HEK293 (cell line): ENCODE results near the gene CD84.

Source experiments
- CTCF ChIA-PET: fragments of 350-600 bp; formaldehyde crosslinking; extraction: SDS; loops from one replicate; lab custom pipeline; 2021; ENCODE audit warnings: antibody characterized with exemption; lab: Yijun Ruan, JAX
- POLR2A ChIA-PET: fragments of 300-600 bp; formaldehyde crosslinking; extraction: SDS; loops from one replicate; lab custom pipeline; 2020; ENCODE audit warnings: antibody characterized with exemption, inconsistent platforms; lab: Yijun Ruan, JAX
- H3K27ac ChIP-seq: fragments of 200-500 bp; sonication (Bioruptor generic); 2 replicates; pipeline ENCODE4 v1.5.1; 2014; ENCODE audit warnings: low read depth, low read length, control low read depth, inconsistent platforms; ENCODE audit errors: extremely low read depth
- H3K36me3 ChIP-seq, 2 experiments: fragments of 200-500 bp in 1 of 2; sonication (Bioruptor generic) in 1 of 2; 1 replicate in 1 of 2; 2 replicates in 1 of 2; pipeline ENCODE4 v1.5.1; 2014 to 2017; ENCODE audit warnings: inconsistent platforms in 2 of 2, low read length in 2 of 2; ENCODE audit not compliant: control insufficient read depth in 2 of 2, insufficient read depth in 1 of 2
- H3K4me1 ChIP-seq: fragments of 200-500 bp; sonication (Bioruptor generic); 2 replicates; pipeline ENCODE4 v1.5.1; 2014; ENCODE audit warnings: mild to moderate bottlenecking, low read length, inconsistent platforms; ENCODE audit not compliant: control insufficient read depth, insufficient read depth
- H3K4me3 ChIP-seq: 2 replicates; pipeline ENCODE4 v1.5.1; 2011; ENCODE audit warnings: low read depth, mild to moderate bottlenecking, control low read depth, low read length, moderate library complexity
- H3K9me3 ChIP-seq: fragments of 200-500 bp; sonication (Bioruptor generic); 2 replicates; pipeline ENCODE4 v1.5.1; 2014; ENCODE audit warnings: low read depth, low read length, inconsistent platforms; ENCODE audit not compliant: control insufficient read depth, insufficient read depth
- ATF2 ChIP-seq: fragments of 450-650 bp; formaldehyde crosslinking; IDR thresholded peaks from 2 replicates; pipeline ENCODE4 v1.5.1; 2016; ENCODE audit warnings: missing biosample characterization, missing genetic modification characterization, low read depth
- BCL6B ChIP-seq: fragments of 450-650 bp; formaldehyde crosslinking; IDR thresholded peaks from 2 replicates; pipeline ENCODE4 v1.5.1; 2017; ENCODE audit warnings: missing biosample characterization, missing genetic modification characterization
- MYNN ChIP-seq: fragments of 450-650 bp; formaldehyde crosslinking; IDR thresholded peaks from 2 replicates; pipeline ENCODE4 v1.5.1; 2016; ENCODE audit warnings: missing biosample characterization, missing genetic modification characterization, borderline replicate concordance
- REST ChIP-seq: fragments of 450-650 bp; formaldehyde crosslinking; IDR thresholded peaks from 2 replicates; pipeline ENCODE4 v1.5.1; 2016; ENCODE audit warnings: missing biosample characterization, missing genetic modification characterization
- SCRT1 ChIP-seq: fragments of 450-650 bp; formaldehyde crosslinking; IDR thresholded peaks from 2 replicates; pipeline ENCODE4 v1.5.1; 2016; ENCODE audit warnings: missing biosample characterization, missing genetic modification characterization, borderline replicate concordance
- SP3 ChIP-seq: fragments of 450-650 bp; formaldehyde crosslinking; IDR thresholded peaks from 2 replicates; pipeline ENCODE4 v1.5.1; 2016; ENCODE audit warnings: missing biosample characterization, missing genetic modification characterization
- ZBTB26 ChIP-seq: fragments of 450-650 bp; formaldehyde crosslinking; optimal IDR thresholded peaks from 2 replicates; pipeline ENCODE3; 2016; ENCODE audit warnings: missing biosample characterization, mild to moderate bottlenecking, missing genetic modification characterization
- ZNF146 ChIP-seq: fragments of 450-650 bp; formaldehyde crosslinking; IDR thresholded peaks from 2 replicates; pipeline ENCODE4 v1.5.1; 2016; ENCODE audit warnings: missing biosample characterization, missing genetic modification characterization
- ZNF19 ChIP-seq: fragments of 450-650 bp; formaldehyde crosslinking; IDR thresholded peaks from 2 replicates; pipeline ENCODE4; 2016; ENCODE audit warnings: missing biosample characterization, missing genetic modification characterization, low read depth
- ZNF274 ChIP-seq, 2 experiments: fragments of 200-500 bp in 1 of 2; fragments of 450-650 bp in 1 of 2; sonication (Bioruptor generic) in 1 of 2; formaldehyde crosslinking in 1 of 2; IDR thresholded peaks; 2 replicates each; pipeline versions ENCODE4 v1.5.1 to v1.6.1; 2014 to 2016; ENCODE audit warnings: borderline replicate concordance in 1 of 2, inconsistent platforms in 1 of 2, low read length in 1 of 2, missing biosample characterization in 1 of 2, missing genetic modification characterization in 1 of 2
- ZNF391 ChIP-seq: fragments of 450-650 bp; formaldehyde crosslinking; IDR thresholded peaks from 2 replicates; pipeline ENCODE4 v1.5.1; 2016; ENCODE audit warnings: low read depth, missing biosample characterization, missing genetic modification characterization, borderline replicate concordance
- ZNF398 ChIP-seq: fragments of 450-650 bp; formaldehyde crosslinking; IDR thresholded peaks from 2 replicates; pipeline ENCODE4 v1.5.1; 2017; ENCODE audit warnings: missing biosample characterization, missing genetic modification characterization
- ZNF518A ChIP-seq: fragments of 450-650 bp; formaldehyde crosslinking; conservative IDR thresholded peaks from 2 replicates; pipeline ENCODE4 v1.5.1; 2016; ENCODE audit warnings: low read depth, missing biosample characterization, missing genetic modification characterization
- ZNF585B ChIP-seq: fragments of 450-650 bp; formaldehyde crosslinking; IDR thresholded peaks from 2 replicates; pipeline ENCODE4 v1.5.1; 2016; ENCODE audit warnings: missing biosample characterization, missing genetic modification characterization
- ZNF660 ChIP-seq: fragments of 450-650 bp; IDR thresholded peaks from 2 replicates; pipeline ENCODE4 v1.5.1; 2018; ENCODE audit warnings: missing biosample characterization, mild to moderate bottlenecking, missing genetic modification characterization
- ZNF777 ChIP-seq: fragments of 450-650 bp; formaldehyde crosslinking; IDR thresholded peaks from 2 replicates; pipeline ENCODE4 v1.5.1; 2017; ENCODE audit warnings: missing biosample characterization, missing genetic modification characterization, borderline replicate concordance
- ZNF785 ChIP-seq: fragments of 450-650 bp; formaldehyde crosslinking; IDR thresholded peaks from 2 replicates; pipeline ENCODE4 v1.5.1; 2016; ENCODE audit warnings: missing biosample characterization, missing genetic modification characterization
- ZNF843 ChIP-seq: fragments of 450-650 bp; formaldehyde crosslinking; IDR thresholded peaks from 2 replicates; pipeline ENCODE4 v1.5.1; 2016; ENCODE audit warnings: missing biosample characterization, missing genetic modification characterization

The CD84 gene

GRCh38 chr1:160569806-160570205 lies 9.5 kb downstream of the CD84 start (continued):
- TF ChIP-seq ZNF518A (tag by site-specific recombination) (no peak), ZNF146 (no peak)
- TF ChIP-seq, all 188 proteins: peak for 0

GRCh38 chr1:160567858-160568682 lies 11.2 kb downstream of the CD84 start:
- ChIA-PET POLR2A (no interaction called here), CTCF (no interaction called here)
- Histone ChIP-seq H3K4me3 (no peak overlapping the region), H3K4me1 (no peaks in the 10 kb centered on the region), H3K27ac (no peak overlapping the region), H3K9me3 (no peaks in the 10 kb centered on the region), H3K36me3 (no peaks in the 10 kb centered on the region)
- no peak for TF ChIP-seq ZNF585B (tag by site-specific recombination)
- TF ChIP-seq ZNF274 (IDR thresholded peaks at IDR 0.05; ENCODE audit: low read length), result no peak
- no peak for TF ChIP-seq ZNF274 (tag by site-specific recombination; IDR thresholded peaks at IDR 0.05; ENCODE audit: borderline replicate concordance)
- no peak for TF ChIP-seq ZNF19 (tag by site-specific recombination)
- no peak for TF ChIP-seq SCRT1
- TF ChIP-seq ZNF398 (tag by site-specific recombination), result no peak
- no peak for TF ChIP-seq SP3
- TF ChIP-seq ATF2 (tag by site-specific recombination), result no peak
- no peak for TF ChIP-seq ZNF843 (tag by site-specific recombination)
- TF ChIP-seq ZNF660 (tag by site-specific recombination), result no peak
- no peak for TF ChIP-seq ZBTB26 (tag by site-specific recombination)
- TF ChIP-seq ZNF777 (tag by site-specific recombination), result no peak
- no peak for TF ChIP-seq MYNN (tag by site-specific recombination)
- TF ChIP-seq BCL6B (tag by site-specific recombination), result no peak
- no peak for TF ChIP-seq ZNF785 (tag by site-specific recombination)
- no peak for TF ChIP-seq ZNF391 (tag by site-specific recombination)
- TF ChIP-seq REST (tag by site-specific recombination), result no peak
